Renal pelvis (tissue), 12 donors: ENCODE results near the gene TSC22D4. TPM values are rescaled to one million over a fixed set of nuclear protein-coding genes. Genes with fewer than 3 reads are reported as not detected.
"Not testable (repeated sequence)": the region's sequence is repeated elsewhere in the genome, so short reads cannot be mapped to it uniquely, and the experiment has no call there.

ENCODE experiments used
- DNase-seq: peaks from one replicate; pipeline ENCODE4 v3.0.0-alpha.2; 2013
- long read RNA-seq, 16 experiments: transcript quantifications; one replicate each; lab custom pipeline, GENCODE V29; 2026
- polyA plus RNA-seq, 3 donors: library from polyadenylated mRNA; unstranded; fragments of 120-200 nt; gene quantifications; one replicate each; pipeline ENCODE4 v1.2.1, GENCODE V29; 2013; ENCODE audit not compliant: insufficient read length in 3 of 3

The TSC22D4 gene
- 10 to 100 TPM; 48.2 to 57.9 (median 55.5) TPM for polyA plus RNA-seq
- long read RNA-seq, donor 1, transcript TSC22D4-201 (5 exons, 2,383 nt): major isoform, 9 of 32 reads
- long read RNA-seq, donor 1, partial matches to known transcripts: 18 of 32 reads
- long read RNA-seq, donor 1, other reads (novel, unspliced or antisense): 0 of 32 reads
- long read RNA-seq, donor 2, transcript TSC22D4-201 (5 exons, 2,383 nt): major isoform, 16 of 36 reads
- long read RNA-seq, donor 2, partial matches to known transcripts: 18 of 36 reads
- long read RNA-seq, donor 2, other reads (novel, unspliced or antisense): 0 of 36 reads
- long read RNA-seq, donor 3, transcript TSC22D4-201 (5 exons, 2,383 nt): major isoform, 6 of 30 reads
- long read RNA-seq, donor 3, partial matches to known transcripts: 24 of 30 reads
- long read RNA-seq, donor 3, other reads (novel, unspliced or antisense): 0 of 30 reads
- long read RNA-seq, donor 4, transcript TSC22D4-201 (5 exons, 2,383 nt): major isoform, 15 of 40 reads
- long read RNA-seq, donor 4, transcript TSC22D4-202 (5 exons, 1,469 nt): minor isoform, 5 of 40 reads
- long read RNA-seq, donor 4, partial matches to known transcripts: 19 of 40 reads
- long read RNA-seq, donor 4, other reads (novel, unspliced or antisense): 0 of 40 reads
- long read RNA-seq, donor 5, transcript TSC22D4-201 (5 exons, 2,383 nt): major isoform, 5 of 24 reads
- long read RNA-seq, donor 5, partial matches to known transcripts: 19 of 24 reads
- long read RNA-seq, donor 5, other reads (novel, unspliced or antisense): 0 of 24 reads
- long read RNA-seq, donor 6, transcript TSC22D4-201 (5 exons, 2,383 nt): major isoform, 20 of 299 reads
- long read RNA-seq, donor 6, partial matches to known transcripts: 228 of 299 reads
- long read RNA-seq, donor 6, other reads (novel, unspliced or antisense): 48 of 299 reads
- long read RNA-seq, donor 7, transcript TSC22D4-201 (5 exons, 2,383 nt): major isoform, 16 of 67 reads
- long read RNA-seq, donor 7, partial matches to known transcripts: 42 of 67 reads
- long read RNA-seq, donor 7, other reads (novel, unspliced or antisense): 5 of 67 reads
- long read RNA-seq, donor 8, transcript TSC22D4-201 (5 exons, 2,383 nt): major isoform, 6 of 15 reads
- long read RNA-seq, donor 8, partial matches to known transcripts: 6 of 15 reads
- long read RNA-seq, donor 8, other reads (novel, unspliced or antisense): 0 of 15 reads
- long read RNA-seq, donor 9, transcript TSC22D4-201 (5 exons, 2,383 nt): major isoform, 9 of 450 reads
- long read RNA-seq, donor 9, partial matches to known transcripts: 365 of 450 reads
- long read RNA-seq, donor 9, other reads (novel, unspliced or antisense): 72 of 450 reads
- long read RNA-seq, donor 10, transcript TSC22D4-201 (5 exons, 2,383 nt): major isoform, 12 of 388 reads
- long read RNA-seq, donor 10, partial matches to known transcripts: 324 of 388 reads
- long read RNA-seq, donor 10, other reads (novel, unspliced or antisense): 50 of 388 reads
- long read RNA-seq, donor 11, partial matches to known transcripts: 224 of 263 reads
- long read RNA-seq, donor 11, other reads (novel, unspliced or antisense): 35 of 263 reads
- long read RNA-seq, donor 12, transcript TSC22D4-201 (5 exons, 2,383 nt): major isoform, 15 of 39 reads
- long read RNA-seq, donor 12, partial matches to known transcripts: 21 of 39 reads
- long read RNA-seq, donor 12, other reads (novel, unspliced or antisense): 0 of 39 reads
- long read RNA-seq, donor 13, partial matches to known transcripts: 8 of 12 reads
- long read RNA-seq, donor 13, other reads (novel, unspliced or antisense): 0 of 12 reads
- long read RNA-seq, donor 14, transcript TSC22D4-201 (5 exons, 2,383 nt): major isoform, 19 of 86 reads
- long read RNA-seq, donor 14, partial matches to known transcripts: 67 of 86 reads
- long read RNA-seq, donor 14, other reads (novel, unspliced or antisense): 0 of 86 reads
- long read RNA-seq, donor 15, transcript TSC22D4-201 (5 exons, 2,383 nt): major isoform, 21 of 695 reads
- long read RNA-seq, donor 15, partial matches to known transcripts: 567 of 695 reads
- long read RNA-seq, donor 15, other reads (novel, unspliced or antisense): 105 of 695 reads
- long read RNA-seq, donor 16, transcript TSC22D4-201 (5 exons, 2,383 nt): major isoform, 7 of 468 reads
- long read RNA-seq, donor 16, partial matches to known transcripts: 400 of 468 reads
- long read RNA-seq, donor 16, other reads (novel, unspliced or antisense): 56 of 468 reads

- peak; percentile 90 for DNase-seq
Observed at GRCh38 chr7:100478958-100479660, at the start of gene TSC22D4. Gene TSC22D4, minus strand, starts transcription at chr7:100479214. Its CDS starts 1,176 bp downstream, at chr7:100478038.

GRCh38 chr7:100528108-100528866 is 49.3 kb upstream of the TSC22D4 start:
- not testable (repeated sequence) for DNase-seq

GRCh38 chr7:100523192-100523591 is 44.2 kb upstream of the TSC22D4 start:
- DNase-seq: not testable (repeated sequence)

- DNase-seq: not testable (repeated sequence)
Observed at GRCh38 chr7:100521909-100522593, 43.0 kb upstream of the TSC22D4 start.

GRCh38 chr7:100521076-100521475 is 42.1 kb upstream of the TSC22D4 start:
- no peak for DNase-seq

- DNase-seq: no peak
Observed at GRCh38 chr7:100520138-100520537, 41.1 kb upstream of the TSC22D4 start.

GRCh38 chr7:100519580-100519979 is 40.6 kb upstream of the TSC22D4 start:
- no peak for DNase-seq

- DNase-seq: no peak
Observed at GRCh38 chr7:100517305-100517704, 38.3 kb upstream of the TSC22D4 start.

GRCh38 chr7:100516135-100516812 is 37.3 kb upstream of the TSC22D4 start:
- no peak for DNase-seq

- no peak for DNase-seq
Observed at GRCh38 chr7:100515072-100515532, 36.1 kb upstream of the TSC22D4 start.

- no peak for DNase-seq
Observed at GRCh38 chr7:100513212-100513810, 34.3 kb upstream of the TSC22D4 start.

GRCh38 chr7:100510437-100511239 is 31.6 kb upstream of the TSC22D4 start:
- no peak for DNase-seq

- DNase-seq: no peak
Observed at GRCh38 chr7:100509231-100509630, 30.2 kb upstream of the TSC22D4 start.

- no peak for DNase-seq
Observed at GRCh38 chr7:100506356-100506923, 27.4 kb upstream of the TSC22D4 start.
